GM19463 (cell line): Measurements from ENCODE around the gene PHC2.

ENCODE experiments used
- ATAC-seq: cut with Tn5 transposase; IDR thresholded peaks from one replicate; pipeline ENCODE4 v1.9.1; 2021; ENCODE audit warnings: mild to moderate bottlenecking, moderate library complexity; ENCODE audit not compliant: unreplicated experiment

Gene PHC2

DNA sequence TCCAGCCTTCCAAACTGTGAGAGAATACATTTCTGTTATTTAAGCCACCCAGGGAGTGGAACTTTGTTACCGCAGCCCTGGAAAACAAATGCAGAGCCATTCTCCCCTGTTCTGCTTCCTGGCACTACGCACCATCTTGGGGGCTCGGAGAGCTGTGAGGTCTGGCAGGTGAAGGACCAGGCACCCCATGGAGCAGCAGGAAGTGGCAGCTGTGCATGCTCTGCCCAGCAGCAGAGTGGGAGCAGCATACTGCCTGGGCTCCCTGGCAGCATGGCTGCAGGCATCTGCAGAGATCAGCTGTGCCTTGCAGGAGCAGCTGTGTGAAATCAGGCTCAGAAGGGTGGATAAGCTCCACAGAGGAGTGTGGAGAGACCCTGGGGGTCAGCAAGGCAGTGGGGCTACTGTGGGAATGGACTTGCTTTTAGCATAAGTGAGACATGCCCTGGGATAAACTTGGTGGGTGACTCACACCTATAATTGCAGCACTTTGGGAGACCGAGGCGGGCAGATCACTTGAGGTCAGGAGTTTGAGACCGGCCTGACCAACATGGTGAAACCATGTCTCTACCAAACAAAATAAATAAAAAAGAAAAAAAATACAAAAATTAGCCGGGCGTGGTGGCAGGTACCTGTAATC is 23.9 kb upstream of the PHC2 start:
- ATAC-seq, result no peak

DNA sequence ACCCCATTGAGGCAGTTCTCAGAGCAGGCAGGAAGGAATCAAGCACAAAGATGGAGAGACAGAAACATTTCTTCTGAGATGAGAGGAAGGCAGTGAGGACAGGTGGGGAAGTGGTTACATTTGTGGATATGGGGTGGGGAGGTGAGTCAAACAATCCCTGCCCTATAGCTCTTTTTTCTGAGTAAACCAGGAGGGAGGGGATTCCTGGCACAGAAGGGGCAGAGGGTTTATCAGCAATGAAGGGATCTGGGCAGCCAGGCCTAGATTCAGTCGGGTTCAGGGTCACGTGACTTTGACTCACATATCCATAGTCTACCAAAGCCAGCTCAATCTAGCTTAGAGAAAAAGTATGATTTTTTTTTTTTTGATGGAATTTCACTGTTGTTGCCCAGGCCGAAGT is 15.7 kb upstream of the PHC2 start:
- ATAC-seq, result no peak

DNA sequence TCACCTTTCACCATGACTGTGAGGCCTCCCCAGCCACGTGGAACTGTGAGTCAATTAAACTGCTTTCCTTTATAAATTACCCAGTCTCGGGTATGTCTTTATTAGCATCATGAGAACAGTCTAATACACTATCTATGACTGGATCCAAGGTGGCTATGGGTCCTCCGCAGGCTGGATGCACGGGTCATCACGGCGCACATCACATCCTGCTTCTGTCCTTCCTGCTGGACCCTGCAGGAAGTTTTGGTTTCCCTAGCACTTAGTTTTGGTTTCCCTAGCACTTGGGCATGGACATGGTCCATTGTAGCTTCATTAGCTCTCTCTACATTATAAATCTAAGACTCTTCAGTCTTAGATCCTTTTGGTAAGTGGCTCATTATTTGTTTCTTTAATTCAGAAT is 14.2 kb upstream of the PHC2 start:
- ATAC-seq, result no peak

DNA sequence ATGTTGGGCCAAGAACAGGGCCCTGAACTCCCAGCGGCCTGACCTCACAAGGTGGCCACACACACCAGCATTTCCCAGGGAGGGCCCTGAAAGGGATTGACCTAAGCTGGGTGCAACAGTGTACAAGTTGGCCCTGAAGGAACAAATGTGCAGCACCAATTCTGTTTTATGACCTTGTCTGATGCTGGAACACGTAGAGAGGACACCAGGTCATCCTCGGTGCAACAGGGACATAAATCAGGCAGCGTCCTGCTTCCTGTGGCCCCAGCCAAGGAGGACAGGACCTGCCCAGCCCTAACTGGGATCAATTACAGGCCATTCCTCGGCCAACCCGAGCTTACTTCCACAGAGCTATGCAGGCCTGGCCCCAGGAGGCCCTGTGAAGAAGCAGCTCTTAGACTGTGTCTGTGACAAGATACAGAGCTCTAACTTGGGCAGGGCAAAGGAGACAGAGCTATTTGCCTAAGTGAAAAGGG is 12.8 kb upstream of the PHC2 start:
- no peak for ATAC-seq

DNA sequence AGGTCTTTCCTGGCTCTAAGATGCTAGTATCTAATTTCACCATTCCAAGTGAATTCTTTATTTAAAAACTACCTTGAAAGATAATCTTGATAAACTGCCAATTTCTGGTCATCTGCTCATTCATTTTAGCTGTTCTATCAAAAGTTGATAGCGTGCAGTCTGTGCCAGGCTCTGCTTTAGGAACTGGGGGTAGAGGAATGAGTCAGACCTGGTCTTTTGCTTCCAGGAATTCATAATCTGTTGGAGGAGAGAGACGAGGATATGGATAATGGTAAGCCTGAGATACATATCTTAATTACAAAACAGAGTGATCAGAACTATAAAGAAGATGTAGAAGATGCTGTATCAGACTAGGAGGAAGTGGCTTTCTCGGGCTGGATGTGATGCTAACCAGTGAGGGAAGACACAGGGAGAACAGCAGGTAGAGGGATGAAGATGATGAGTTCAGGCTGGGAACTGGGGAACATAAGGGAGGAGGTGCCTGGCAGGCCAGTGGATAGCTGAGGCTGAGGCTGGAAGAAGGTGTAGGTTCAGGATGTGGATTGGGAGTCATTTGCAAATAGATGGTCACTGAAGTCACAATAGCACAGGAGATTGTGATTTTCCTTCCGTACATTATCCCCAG is 12.3 kb upstream of the PHC2 start:
- no peak for ATAC-seq

GRCh38 chr1:33442141-33442540 is 11.2 kb upstream of the PHC2 start:
- ATAC-seq, result no peak

DNA sequence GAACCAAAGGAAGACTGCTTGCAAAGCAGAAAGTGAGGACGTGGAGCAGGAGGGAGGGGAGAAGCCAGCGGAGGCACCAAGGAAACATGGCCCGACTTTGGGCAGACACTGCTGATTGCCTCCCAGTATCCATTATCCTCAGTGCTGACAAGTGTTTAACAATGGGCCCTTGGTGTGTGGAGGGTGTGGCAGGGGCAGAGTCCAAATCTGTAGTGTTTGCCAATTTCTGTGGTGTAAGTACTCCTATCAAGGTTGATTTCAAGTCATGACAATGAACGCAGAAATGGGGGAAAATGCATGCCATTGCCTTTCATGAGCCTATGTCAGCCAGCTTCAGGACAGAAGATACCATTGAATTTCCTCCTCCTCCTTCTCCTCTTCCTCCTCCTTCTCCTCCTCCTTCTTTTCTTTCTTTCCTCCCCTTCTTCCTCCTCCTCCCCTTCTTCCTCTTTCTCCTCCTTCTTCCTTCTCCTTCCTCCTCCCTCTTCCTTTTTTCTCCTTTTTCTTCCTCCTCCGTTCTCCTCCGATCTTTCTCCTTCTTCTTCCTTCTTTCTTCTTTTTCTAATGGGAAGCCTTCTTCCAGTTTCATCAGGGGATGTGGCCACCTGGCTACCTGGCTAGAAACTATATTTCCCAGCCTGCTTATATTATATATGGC is 10.3 kb upstream of the PHC2 start:
- no peak for ATAC-seq

DNA sequence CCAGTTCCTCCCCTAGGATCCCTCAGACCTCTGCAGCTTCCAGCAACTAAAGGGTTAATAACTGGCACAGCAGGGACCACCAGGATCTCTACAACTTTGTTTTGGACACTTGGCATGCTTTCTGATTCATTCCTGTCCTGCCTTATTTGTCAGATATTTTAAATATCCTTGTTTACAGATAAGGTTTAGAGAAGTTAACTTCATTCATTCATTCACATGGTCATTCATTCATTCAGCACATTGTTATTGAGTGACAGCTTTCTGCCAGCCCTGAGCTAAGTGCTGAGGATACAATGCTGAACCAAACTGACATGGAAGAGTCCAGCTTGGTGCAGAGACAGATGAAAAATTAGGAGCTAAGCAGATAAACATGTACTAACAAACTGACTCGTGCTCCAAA is 8.8 kb upstream of the PHC2 start:
- ATAC-seq, result no peak

GRCh38 chr1:33438364-33439160 is 7.7 kb upstream of the PHC2 start:
- no peak for ATAC-seq

DNA sequence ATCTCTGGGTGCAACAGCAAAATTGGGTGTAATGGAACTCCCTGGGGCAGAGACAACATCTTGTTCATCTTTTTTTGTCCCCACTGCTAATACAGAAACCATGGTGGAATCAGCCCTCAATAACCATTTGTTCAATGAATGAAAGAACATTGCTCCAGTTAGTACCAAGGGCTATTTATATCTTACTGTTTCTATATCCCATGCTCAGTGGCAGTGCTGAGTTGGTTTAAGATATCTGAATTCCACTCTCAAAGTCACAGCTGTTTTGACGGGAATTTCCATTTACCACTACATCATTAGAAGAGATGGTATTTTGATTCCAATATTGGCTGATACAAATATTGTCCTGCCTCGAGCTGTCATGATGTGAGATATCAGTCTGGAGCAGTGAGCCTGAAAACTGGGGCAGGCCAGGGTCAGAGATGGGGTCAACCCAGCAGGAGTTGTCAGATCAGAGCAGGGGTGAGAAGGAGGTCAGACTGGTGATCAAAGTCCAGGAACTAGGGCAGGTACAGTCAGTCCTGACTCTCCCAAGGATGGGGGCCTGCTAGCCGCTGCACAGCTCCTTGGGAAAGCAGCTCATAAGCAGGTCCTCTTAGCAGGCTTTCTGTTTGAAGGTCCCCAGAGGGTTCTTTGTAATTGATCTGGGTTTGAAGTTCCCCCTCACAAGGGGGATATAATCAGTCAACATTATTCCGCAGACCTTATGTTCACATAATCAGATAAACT is 5.8 kb upstream of the PHC2 start:
- no peak for ATAC-seq

DNA sequence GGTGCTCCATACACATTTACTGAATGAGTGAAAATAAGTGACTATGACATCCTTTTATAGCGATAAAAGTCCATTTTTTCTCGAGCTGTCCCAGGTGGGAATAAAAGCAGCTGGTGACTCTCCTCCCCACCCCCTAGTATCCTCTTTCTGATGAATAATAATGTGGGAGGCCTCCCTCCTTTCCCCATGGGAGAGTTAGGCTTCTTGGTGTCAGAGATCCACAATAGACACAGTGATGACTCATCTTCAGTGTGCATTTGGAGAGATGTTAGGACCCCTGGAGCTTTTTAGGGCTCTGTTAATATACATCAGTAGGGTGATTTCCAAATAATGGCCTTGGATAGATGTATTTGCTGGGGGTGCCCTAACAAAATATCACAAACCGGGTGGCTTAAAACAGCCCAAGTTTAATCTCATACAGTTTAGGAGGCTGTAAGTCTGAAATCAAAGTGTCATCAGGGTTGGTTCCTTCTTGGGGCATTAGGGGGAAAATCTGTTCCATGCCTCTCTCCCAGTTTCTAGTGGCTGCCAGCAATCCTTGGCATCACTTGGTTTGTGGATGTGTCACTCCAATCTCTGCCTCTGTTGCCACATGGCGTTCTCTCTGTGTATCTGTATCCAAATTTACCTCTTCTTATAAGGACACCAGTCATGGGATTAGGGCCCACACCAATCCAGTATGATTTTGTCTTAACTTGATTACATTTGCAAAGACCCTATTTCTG is 4.4 kb upstream of the PHC2 start:
- ATAC-seq, result no peak

GRCh38 chr1:33434363-33434750 is 3.5 kb upstream of the PHC2 start:
- ATAC-seq, result no peak

DNA sequence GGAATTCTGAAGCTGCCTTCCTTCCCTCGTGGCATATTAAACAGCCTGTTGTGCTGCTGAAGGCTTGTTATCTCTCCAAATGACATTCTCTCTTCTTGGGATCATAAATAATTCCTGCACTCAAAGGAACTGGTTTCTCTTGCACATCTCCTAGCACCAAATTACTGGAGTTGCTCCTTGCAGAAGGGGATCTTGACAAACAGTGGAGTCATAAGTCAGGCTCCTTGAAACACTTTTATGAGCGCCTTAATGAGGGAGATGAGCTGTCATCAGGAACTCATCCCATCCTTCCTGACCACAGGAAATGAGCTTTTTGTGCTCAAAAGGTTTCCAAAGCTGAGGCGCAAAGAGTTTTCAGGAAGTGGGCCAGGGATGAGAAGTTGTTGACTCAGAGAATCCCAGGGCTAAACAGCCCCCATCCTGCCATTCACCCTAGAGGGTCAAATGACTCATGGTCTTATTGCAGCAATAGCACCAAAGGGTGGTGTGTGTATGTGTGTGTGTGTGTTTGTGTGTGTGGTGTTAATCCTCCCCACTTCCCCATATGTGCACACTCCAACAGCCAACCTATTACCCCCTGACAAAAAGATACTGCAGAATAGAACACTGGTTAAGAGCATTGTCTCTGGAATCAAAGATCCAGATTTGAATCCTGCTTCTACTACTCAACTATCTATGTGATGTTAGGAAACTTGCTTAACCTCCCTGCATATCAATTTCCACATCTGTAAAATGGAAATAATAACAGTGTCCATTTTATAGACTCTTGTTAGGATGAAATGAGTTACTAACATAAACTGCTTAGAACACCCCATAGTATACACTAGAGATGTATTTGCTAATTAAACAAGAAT is 2.8 kb upstream of the PHC2 start:
- ATAC-seq, result no peak

DNA sequence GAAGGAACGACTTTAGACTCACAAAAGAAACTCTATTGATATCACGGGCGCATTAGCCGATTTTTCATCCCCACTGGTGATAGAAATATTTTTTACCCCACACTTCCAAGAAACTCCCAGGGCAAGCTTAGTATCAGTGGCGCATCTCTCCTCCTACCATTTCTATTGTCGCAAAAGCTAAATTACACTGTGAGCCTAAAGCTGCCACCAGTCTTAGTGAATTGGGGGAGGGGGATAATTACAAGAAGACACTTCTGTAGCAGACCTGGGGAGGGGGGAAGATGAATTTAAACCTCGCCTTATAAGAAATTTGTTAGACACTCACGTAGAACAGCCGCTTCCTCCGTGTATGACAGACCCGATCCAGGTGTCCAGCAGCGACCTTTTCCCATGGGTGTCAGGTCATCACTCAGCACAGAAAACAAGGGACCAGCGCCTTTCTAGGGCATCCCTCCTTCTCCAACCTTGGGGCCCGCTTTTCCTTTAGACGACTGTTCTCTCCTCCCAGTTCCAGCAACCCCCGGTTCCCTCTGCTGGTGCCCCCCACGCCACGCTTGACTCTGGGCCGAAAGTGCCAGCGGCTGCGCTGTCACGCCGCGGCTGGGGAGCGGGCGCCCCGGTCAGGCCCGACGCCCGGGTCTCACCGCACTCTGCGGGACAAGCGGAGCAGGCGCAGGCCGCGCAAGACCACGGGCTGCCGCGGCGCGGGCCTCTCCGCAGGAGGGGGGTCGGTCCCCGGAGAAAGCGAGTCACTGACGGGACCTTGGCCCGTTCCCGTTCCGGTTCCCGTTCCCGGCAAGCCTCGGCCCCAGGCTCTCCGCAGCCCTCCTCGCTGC is 821 bp downstream of the PHC2 start:
- ATAC-seq, result no peak

GRCh38 chr1:33429332-33429731 is 1.6 kb downstream of the PHC2 start:
- no peak for ATAC-seq

- no peak for ATAC-seq
These were observed 2.2 kb downstream of the PHC2 start for GRCh38 chr1:33428661-33429060.

GRCh38 chr1:33426916-33427315 is 4.0 kb downstream of the PHC2 start:
- ATAC-seq, result no peak

GRCh38 chr1:33425900-33426299 is 5.0 kb downstream of the PHC2 start:
- ATAC-seq, result no peak
